B cell (primary cell): ENCODE measurements around the gene CEP295NL. TPM values are rescaled to one million over a fixed set of nuclear protein-coding genes. Genes with fewer than 3 reads are reported as not detected.
A peak's percentile ranks its signal among the peaks of the same experiment; 100 is the strongest.
"Not testable (repeated sequence)": the region's sequence is repeated elsewhere in the genome, so short reads cannot be mapped to it uniquely, and the experiment has no call there.

Experiments used
- ATAC-seq: fragments of 200-7000 bp; cut with Tn5 transposase; one replicate; pipeline ENCODE4 v1.10.0; 2021; ENCODE audit warnings: low read depth, mild to moderate bottlenecking, moderate number of reproducible peaks, moderate library complexity
- CTCF ChIA-PET: fragments of 350-600 bp; sonication (Branson Sonifier 250); formaldehyde crosslinking; loops from one replicate; lab custom pipeline; 2021; ENCODE audit warnings: antibody characterized with exemption, inconsistent platforms; lab: Charles Lee
- POLR2A ChIA-PET: fragments of 350-600 bp; sonication (Branson Sonifier 250); formaldehyde crosslinking; loops from one replicate; lab custom pipeline; 2021; ENCODE audit warnings: antibody characterized with exemption; lab: Charles Lee
- DNase-seq: peaks from one replicate; pipeline ENCODE4 v3.0.0; 2013
- H2AFZ ChIP-seq: 2 replicates; pipeline ENCODE4 v1.6.1; 2012; ENCODE audit warnings: mild to moderate bottlenecking, low read depth, low read length; ENCODE audit not compliant: insufficient read depth, poor library complexity, severe bottlenecking
- H3K27ac ChIP-seq, 2 donors: 1 replicate in 1 of 2; 2 replicates in 1 of 2; pipeline ENCODE4 v1.5.1; 2012 to 2013; ENCODE audit warnings: low read length in 2 of 2, mild to moderate bottlenecking in 2 of 2, moderate library complexity in 1 of 2
- H3K27me3 ChIP-seq, 4 experiments: fragments of 200-600 bp in 1 of 4; sonication (generic) in 1 of 4; replicated peaks in 1 of 4; 1 replicate in 2 of 4; 2 replicates in 2 of 4; pipeline versions ENCODE4 v1.6.1 to v1.7.0; 2013 to 2016; ENCODE audit warnings: low read length in 3 of 4, mild to moderate bottlenecking in 2 of 4, mixed read lengths in 1 of 4, moderate library complexity in 1 of 4; ENCODE audit not compliant: insufficient read depth in 4 of 4, control insufficient read depth in 3 of 4; ENCODE audit errors: control extremely low read depth in 1 of 4
- H3K36me3 ChIP-seq, 2 experiments: replicated peaks in 1 of 2; 1 replicate in 1 of 2; 2 replicates in 1 of 2; pipeline versions ENCODE4 v1.6.1 to v1.7.1; 2013; ENCODE audit warnings: low read length in 1 of 2; ENCODE audit not compliant: insufficient read depth in 2 of 2, control insufficient read depth in 1 of 2; ENCODE audit errors: control extremely low read depth in 1 of 2, extremely low read depth in 1 of 2
- H3K4me1 ChIP-seq, 2 donors: fragments of 200-600 bp in 1 of 2; sonication (generic) in 1 of 2; 1 replicate in 1 of 2; 2 replicates in 1 of 2; pipeline versions ENCODE4 v1.5.1 to v1.6.1; 2013 to 2017; ENCODE audit warnings: low read length in 2 of 2; ENCODE audit not compliant: control insufficient read depth in 2 of 2, insufficient read depth in 2 of 2
- H3K4me2 ChIP-seq: replicated peaks from 2 replicates; pipeline ENCODE3; 2012; ENCODE audit warnings: mild to moderate bottlenecking, low read depth, low read length; ENCODE audit not compliant: poor library complexity, severe bottlenecking
- H3K4me3 ChIP-seq, 5 experiments: fragments of 200-600 bp in 1 of 5; sonication (generic) in 1 of 5; 1 replicate in 3 of 5; 2 replicates in 2 of 5; pipeline versions ENCODE4 v1.5.1 to v1.7.0; 2011 to 2016; ENCODE audit warnings: low read length in 4 of 5, mild to moderate bottlenecking in 4 of 5, low read depth in 2 of 5, control low read depth in 1 of 5, moderate library complexity in 1 of 5; ENCODE audit not compliant: insufficient read depth in 1 of 5; ENCODE audit errors: control extremely low read depth in 1 of 5, extremely low read depth in 1 of 5
- H3K79me2 ChIP-seq: fragments of 200-600 bp; sonication (generic); one replicate; pipeline ENCODE4 v1.6.0; 2016; ENCODE audit warnings: low read length; ENCODE audit not compliant: control insufficient read depth, insufficient read depth
- H3K9ac ChIP-seq: fragments of 200-600 bp; sonication (generic); 2 replicates; pipeline ENCODE4 v1.6.1; 2017; ENCODE audit warnings: mild to moderate bottlenecking, low read length, moderate library complexity
- H3K9me3 ChIP-seq, 3 donors: one replicate each; pipeline versions ENCODE4 v1.6.1 to v1.7.1; 2013; ENCODE audit warnings: low read length in 2 of 3; ENCODE audit not compliant: control insufficient read depth in 2 of 3, insufficient read depth in 1 of 3; ENCODE audit errors: control extremely low read depth in 1 of 3
- H4K20me1 ChIP-seq: 2 replicates; pipeline ENCODE4 v1.6.0; 2012; ENCODE audit warnings: mild to moderate bottlenecking, low read length; ENCODE audit not compliant: insufficient read depth, control insufficient read depth, poor library complexity, severe bottlenecking
- H3K27ac Mint-ChIP-seq: one replicate; pipeline ENCODE4 v1.8.0; 2021; ENCODE audit warnings: mixed read lengths
- H3K27me3 Mint-ChIP-seq: one replicate; pipeline ENCODE4 v1.8.0; 2021; ENCODE audit warnings: mixed read lengths
- H3K4me1 Mint-ChIP-seq: one replicate; pipeline ENCODE4 v1.8.0; 2021; ENCODE audit warnings: mixed read lengths
- H3K4me3 Mint-ChIP-seq: one replicate; pipeline ENCODE4 v1.8.0; 2021; ENCODE audit warnings: mixed read lengths
- H3K9me3 Mint-ChIP-seq: one replicate; pipeline ENCODE4 v1.8.0; 2022; ENCODE audit warnings: mixed read lengths; ENCODE audit not compliant: insufficient read depth
- CTCF ChIP-seq: fragments of 200-600 bp; IDR thresholded peaks from one replicate; pipeline ENCODE4 v1.8.0; 2022; ENCODE audit warnings: antibody characterized with exemption, mild to moderate bottlenecking
- EZH2 ChIP-seq: IDR thresholded peaks from 2 replicates; pipeline ENCODE4 v1.6.1; 2012; ENCODE audit warnings: borderline replicate concordance, low read depth, mild to moderate bottlenecking, moderate library complexity, low read length; ENCODE audit not compliant: insufficient read depth, poor library complexity, severe bottlenecking
- WGBS: methylation state at CpG from one replicate; pipeline ENCODE4 v1.1.5; 2013; ENCODE audit warnings: missing lambda C conversion rate; ENCODE audit not compliant: insufficient coverage; 5-methylcytosine and 5-hydroxymethylcytosine counted together
- intact Hi-C: fragments of 100-400 bp; cut with micrococcal nuclease; formaldehyde crosslinking; loops from one replicate; pipeline ENCODE4 v1.10.0; 2022
- polyA plus RNA-seq: library from polyadenylated mRNA; depleted of rRNA; stranded (reverse); fragments of >200 nt; gene quantifications from 2 replicates; pipeline ENCODE4 v1.2.3, GENCODE V29; 2012
- total RNA-seq, 2 donors: library from RNA; stranded (reverse); fragments of 120-200 nt in 1 of 2; gene quantifications; 1 replicate in 1 of 2; 2 replicates in 1 of 2; pipeline versions ENCODE4 v1.2.3 to v1.2.4, GENCODE V29; 2013 to 2022

The CEP295NL gene
- total and polyA plus RNA-seq, 2 donors (not counting 1 experiment from before 2014, with no cell fraction given) = 0.09 to 1.3 TPM

- H3K9me3 ChIP-seq = no peaks in the 10 kb centered on the region
- no peak overlapping the region for H3K27ac ChIP-seq
- peaks cover 28% of the 10 kb centered on the region for H3K4me1 Mint-ChIP-seq
- H3K4me3 Mint-ChIP-seq = peak overlapping the region; percentile 34
- no peaks in the 10 kb centered on the region for H3K9me3 Mint-ChIP-seq
- POLR2A ChIA-PET = no interaction called here
- peaks cover 20 to 27% of the 10 kb centered on the region in 2 donors for H3K4me1 ChIP-seq
- TF ChIP-seq CTCF (no peak), EZH2 (no peak)
- WGBS = 93% methylated on average over 15 of the region's 15 CpGs
- DNase-seq = no peak
- no peak overlapping the region for H2AFZ ChIP-seq
- CTCF ChIA-PET = interaction anchor here (3.0 kb wide), 1 partner anchor 12 kb away, joined by 14 read pairs; no protein-coding TSS in a partner anchor
- no peaks in the 10 kb centered on the region for H3K36me3 ChIP-seq
- H3K27me3 Mint-ChIP-seq = peaks cover 20% of the 10 kb centered on the region
- H4K20me1 ChIP-seq = no peaks in the 10 kb centered on the region
- intact Hi-C loops = no loop called here
- H3K27ac Mint-ChIP-seq = peak overlapping the region; percentile 32
- no peak overlapping the region for H3K9ac ChIP-seq
- H3K27me3 ChIP-seq = peaks cover 0 to 5% (median 0%) of the 10 kb centered on the region in 4 experiments
- H3K4me3 ChIP-seq = no peak overlapping the region
- no peak overlapping the region for H3K4me2 ChIP-seq
- H3K79me2 ChIP-seq = peaks cover 4% of the 10 kb centered on the region
- no peak for ATAC-seq
These were observed 24.7 kb downstream of the CEP295NL start for GRCh38 chr17:78878261-78878660.

- H3K27ac ChIP-seq, H3K4me3 Mint-ChIP-seq, H3K4me2 ChIP-seq, H3K4me3 ChIP-seq, H3K9me3 ChIP-seq, intact Hi-C loops, H3K36me3 ChIP-seq, H4K20me1 ChIP-seq, H3K27ac Mint-ChIP-seq, H3K9me3 Mint-ChIP-seq, H3K79me2 ChIP-seq, DNase-seq, H3K27me3 ChIP-seq, ATAC-seq, H2AFZ ChIP-seq, H3K9ac ChIP-seq: not testable (repeated sequence)
- POLR2A ChIA-PET = interaction anchor here (0.6 kb wide), 1 partner anchor 132 kb away, joined by 4 read pairs; the partner anchor contains the start of gene CANT1
- Mint-ChIP-seq H3K27me3 (peaks cover 15% of the 10 kb centered on the region), H3K4me1 (peaks cover 19% of the 10 kb centered on the region)
- CTCF ChIA-PET = interaction anchor here (3.0 kb wide), 1 partner anchor 11 kb away, joined by 14 read pairs; no protein-coding TSS in a partner anchor
- peaks cover 9 to 16% of the 10 kb centered on the region in 2 donors for H3K4me1 ChIP-seq
- 81% methylated on average over 5 of the region's 8 CpGs for WGBS
These were observed 26.0 kb downstream of the CEP295NL start for GRCh38 chr17:78876954-78877517.
